WTC11 (cell line): ENCODE results near the gene DRAXIN. TPM values are rescaled to one million over a fixed set of nuclear protein-coding genes. Genes with fewer than 3 reads are reported as not detected.

ENCODE experiments used
- ATAC-seq: fragments of 200-7000 bp; cut with Tn5 transposase; 2 replicates; pipeline ENCODE4 v1.10.0; 2021; ENCODE audit warnings: mild to moderate bottlenecking, moderate library complexity
- CTCF ChIA-PET: fragments of 300-600 bp; sonication (Branson Sonifier 250); formaldehyde crosslinking; loops from one replicate; lab custom pipeline; 2021; ENCODE audit warnings: antibody characterized with exemption; lab: Charles Lee
- POLR2A ChIA-PET: fragments of 350-600 bp; sonication (Branson Sonifier 250); formaldehyde crosslinking; loops from one replicate; lab custom pipeline; 2021; ENCODE audit warnings: antibody characterized with exemption; lab: Charles Lee
- DNase-seq: peaks from one replicate; pipeline ENCODE4 v3.0.0; 2021; ENCODE audit warnings: low spot score
- H3K27ac Mint-ChIP-seq: 2 replicates; pipeline ENCODE4 v1.8.0; 2021; ENCODE audit warnings: mixed read lengths
- H3K27me3 Mint-ChIP-seq: 2 replicates; pipeline ENCODE4 v1.8.0; 2021; ENCODE audit warnings: low read depth, mild to moderate bottlenecking, moderate library complexity, mixed read lengths
- H3K36me3 Mint-ChIP-seq: 2 replicates; pipeline ENCODE4 v1.8.0; 2021; ENCODE audit warnings: mixed read lengths
- H3K4me1 Mint-ChIP-seq: 2 replicates; pipeline ENCODE4 v1.8.0; 2022; ENCODE audit warnings: mixed read lengths
- H3K4me3 Mint-ChIP-seq: 2 replicates; pipeline ENCODE4 v1.8.0; 2021; ENCODE audit warnings: mild to moderate bottlenecking, moderate library complexity, mixed read lengths
- H3K9me3 Mint-ChIP-seq: 2 replicates; pipeline ENCODE4 v1.8.0; 2021; ENCODE audit warnings: mixed read lengths
- EMX1 ChIP-seq: fragments of 250-450 bp; sonication (Bioruptor Pico); IDR thresholded peaks from 2 replicates; pipeline ENCODE4 v1.8.0; 2021; ENCODE audit warnings: mild to moderate bottlenecking
- ESRRA ChIP-seq: sonication (generic); formaldehyde crosslinking; IDR thresholded peaks from 2 replicates; pipeline ENCODE4 v1.8.1; 2022; ENCODE audit warnings: mild to moderate bottlenecking, missing genetic modification reagents, borderline replicate concordance
- GRHL2 ChIP-seq: fragments of 250-450 bp; sonication (Bioruptor Pico); IDR thresholded peaks from 2 replicates; pipeline ENCODE4 v1.8.0; 2022; ENCODE audit warnings: mild to moderate bottlenecking, moderate library complexity; ENCODE audit not compliant: insufficient replicate concordance, severe bottlenecking
- MYBL2 ChIP-seq: sonication (generic); formaldehyde crosslinking; IDR thresholded peaks from 2 replicates; pipeline ENCODE4 v1.8.1; 2023; ENCODE audit warnings: mild to moderate bottlenecking, moderate library complexity, missing genetic modification reagents
- NR1H2 ChIP-seq: sonication (generic); formaldehyde crosslinking; IDR thresholded peaks from 2 replicates; pipeline ENCODE4 v1.9.0; 2021; ENCODE audit warnings: mild to moderate bottlenecking, moderate library complexity, missing genetic modification reagents
- RORB ChIP-seq: fragments of 250-450 bp; sonication (Bioruptor Pico); IDR thresholded peaks from 2 replicates; pipeline ENCODE4 v1.9.0; 2021; ENCODE audit warnings: mild to moderate bottlenecking
- SMAD3 ChIP-seq: sonication (generic); formaldehyde crosslinking; IDR thresholded peaks from 2 replicates; pipeline ENCODE4 v1.8.0; 2022; ENCODE audit warnings: missing genetic modification reagents, mild to moderate bottlenecking, borderline replicate concordance
- SP1 ChIP-seq: sonication (generic); formaldehyde crosslinking; conservative IDR thresholded peaks from 2 replicates; pipeline ENCODE4 v1.8.1; 2022; ENCODE audit warnings: missing genetic modification reagents
- TCF7 ChIP-seq: sonication (generic); formaldehyde crosslinking; IDR thresholded peaks from 2 replicates; pipeline ENCODE4 v1.8.0; 2022; ENCODE audit warnings: mild to moderate bottlenecking, low read depth, missing genetic modification reagents, moderate library complexity
- ZNF232 ChIP-seq: sonication (generic); formaldehyde crosslinking; IDR thresholded peaks from 2 replicates; pipeline ENCODE4 v1.8.0; 2022; ENCODE audit warnings: mild to moderate bottlenecking, missing genetic modification reagents
- ZNF263 ChIP-seq: sonication (generic); formaldehyde crosslinking; IDR thresholded peaks from 2 replicates; pipeline ENCODE4 v1.8.1; 2022; ENCODE audit warnings: low read depth, mild to moderate bottlenecking, moderate library complexity, missing genetic modification reagents
- ZNF317 ChIP-seq: sonication (generic); formaldehyde crosslinking; IDR thresholded peaks from 2 replicates; pipeline ENCODE4 v1.8.1; 2023; ENCODE audit warnings: low read depth, mild to moderate bottlenecking, moderate library complexity, missing genetic modification reagents, borderline replicate concordance
- ZNF396 ChIP-seq: fragments of 250-450 bp; sonication (Bioruptor Pico); IDR thresholded peaks from 2 replicates; pipeline ENCODE4 v1.8.0; 2021; ENCODE audit warnings: mild to moderate bottlenecking, moderate library complexity, borderline replicate concordance
- ZNF532 ChIP-seq: fragments of 250-450 bp; sonication (Bioruptor Pico); IDR thresholded peaks from 2 replicates; pipeline ENCODE4 v1.9.0; 2021; ENCODE audit warnings: mild to moderate bottlenecking, borderline replicate concordance
- ZNF671 ChIP-seq: fragments of 250-450 bp; sonication (Bioruptor Pico); IDR thresholded peaks from 2 replicates; pipeline ENCODE4 v1.8.0; 2021; ENCODE audit warnings: mild to moderate bottlenecking
- total RNA-seq: library from RNA; stranded (reverse); gene quantifications from 3 replicates; pipeline ENCODE4 v1.2.3, GENCODE V29; 2021
- TF ChIP-seq, protein P1 (sequence below): sonication (generic); formaldehyde crosslinking; IDR thresholded peaks from 2 replicates; pipeline ENCODE4 v1.8.1; 2022; ENCODE audit warnings: mild to moderate bottlenecking, missing genetic modification reagents, moderate library complexity, borderline replicate concordance
- TF ChIP-seq, protein P2 (sequence below): fragments of 250-450 bp; sonication (Bioruptor Pico); conservative IDR thresholded peaks from 2 replicates; pipeline ENCODE4 v1.9.0; 2021; ENCODE audit warnings: mild to moderate bottlenecking
- TF ChIP-seq, protein P3 (sequence below): sonication (generic); formaldehyde crosslinking; IDR thresholded peaks from 2 replicates; pipeline ENCODE4 v1.8.1; 2023; ENCODE audit warnings: mild to moderate bottlenecking, moderate library complexity, missing genetic modification reagents
- TF ChIP-seq, protein P4 (sequence below): sonication (generic); formaldehyde crosslinking; IDR thresholded peaks from 2 replicates; pipeline ENCODE4 v1.8.1; 2023; ENCODE audit warnings: mild to moderate bottlenecking, missing genetic modification reagents
- TF ChIP-seq, protein P5 (sequence below): sonication (generic); formaldehyde crosslinking; IDR thresholded peaks from 2 replicates; pipeline ENCODE4 v1.8.0; 2022; ENCODE audit warnings: mild to moderate bottlenecking, missing genetic modification reagents
- TF ChIP-seq, protein P6 (sequence below): sonication (generic); formaldehyde crosslinking; conservative IDR thresholded peaks from 2 replicates; pipeline ENCODE4 v1.8.1; 2022; ENCODE audit warnings: mild to moderate bottlenecking, missing genetic modification reagents

DRAXIN gene
- total RNA-seq, 1 experiment from 2014 or later, result 12.0 TPM

DNA sequence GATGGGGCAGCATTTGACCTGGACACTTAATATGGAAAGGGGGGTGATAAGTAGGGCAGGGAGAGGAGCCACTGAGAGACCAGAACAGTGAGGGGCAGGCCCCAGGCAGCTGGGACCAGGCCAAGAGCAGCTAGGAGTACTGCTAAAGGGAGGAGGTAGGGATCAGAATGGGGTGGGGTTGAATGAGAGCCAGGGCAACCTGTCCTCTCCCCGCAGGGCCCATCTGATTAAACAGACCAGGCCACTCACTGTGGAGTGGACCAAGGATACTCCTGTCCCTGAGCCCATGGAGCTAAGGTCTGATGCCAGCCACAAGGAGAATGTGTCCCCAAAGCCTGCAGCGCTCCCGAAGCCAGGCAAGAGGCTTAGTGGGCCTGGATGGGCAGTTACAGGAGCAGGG is 72.6 kb downstream of the DRAXIN start:
- Mint-ChIP-seq H3K27ac (no peak overlapping the region), H3K9me3 (no peaks in the 10 kb centered on the region), H3K4me1 (peaks cover 10% of the 10 kb centered on the region), H3K27me3 (peaks cover 44% of the 10 kb centered on the region), H3K4me3 (no peak overlapping the region)
- POLR2A ChIA-PET, result no interaction called here
- no peak for DNase-seq
- CTCF ChIA-PET, result interaction anchor here (7.1 kb wide), 1 partner anchor 20 kb away, joined by 41 read pairs; no protein-coding TSS in a partner anchor
- TF ChIP-seq, protein P1, sequence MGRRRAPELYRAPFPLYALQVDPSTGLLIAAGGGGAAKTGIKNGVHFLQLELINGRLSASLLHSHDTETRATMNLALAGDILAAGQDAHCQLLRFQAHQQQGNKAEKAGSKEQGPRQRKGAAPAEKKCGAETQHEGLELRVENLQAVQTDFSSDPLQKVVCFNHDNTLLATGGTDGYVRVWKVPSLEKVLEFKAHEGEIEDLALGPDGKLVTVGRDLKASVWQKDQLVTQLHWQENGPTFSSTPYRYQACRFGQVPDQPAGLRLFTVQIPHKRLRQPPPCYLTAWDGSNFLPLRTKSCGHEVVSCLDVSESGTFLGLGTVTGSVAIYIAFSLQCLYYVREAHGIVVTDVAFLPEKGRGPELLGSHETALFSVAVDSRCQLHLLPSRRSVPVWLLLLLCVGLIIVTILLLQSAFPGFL, result no peak
- TF ChIP-seq TCF7 (CRISPR knock-in tag), result no peak
- TF ChIP-seq ZNF317 (CRISPR knock-in tag), result no peak
- TF ChIP-seq ZNF671 (CRISPR knock-in tag), result no peak
- TF ChIP-seq, protein P2, sequence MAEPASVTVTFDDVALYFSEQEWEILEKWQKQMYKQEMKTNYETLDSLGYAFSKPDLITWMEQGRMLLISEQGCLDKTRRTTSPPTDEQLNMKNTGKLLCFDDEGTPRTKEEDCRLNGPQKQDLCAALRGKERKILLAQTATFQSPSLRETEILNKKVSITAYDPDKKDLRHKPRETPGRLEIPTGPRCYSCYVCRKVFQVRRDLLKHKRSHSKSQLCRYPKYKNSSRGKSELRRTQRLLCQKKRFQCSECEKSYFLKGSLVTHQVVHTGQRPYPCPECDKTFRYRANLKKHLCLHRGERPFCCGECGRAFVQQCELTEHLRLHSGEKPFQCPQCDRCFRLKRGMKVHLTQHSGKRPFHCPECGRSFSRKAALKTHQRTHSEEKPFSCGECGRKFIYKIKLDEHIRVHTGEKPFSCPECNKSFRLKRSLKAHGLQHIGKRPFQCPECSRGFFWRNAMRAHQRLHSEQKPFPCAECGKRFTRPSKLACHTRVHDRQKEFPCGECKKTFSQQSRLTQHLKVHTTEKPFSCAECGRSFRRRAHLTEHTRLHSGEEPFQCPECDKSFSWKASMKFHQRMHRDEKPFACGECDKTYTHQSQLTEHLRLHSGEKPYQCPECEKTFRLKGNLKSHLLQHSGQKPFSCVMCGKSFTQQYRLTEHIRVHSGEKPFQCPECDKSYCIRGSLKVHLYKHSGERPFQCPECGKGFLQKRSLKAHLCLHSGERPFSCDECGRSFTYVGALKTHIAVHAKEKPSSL (CRISPR knock-in tag), result no peak
- no peak for TF ChIP-seq ZNF396 (CRISPR knock-in tag)
- TF ChIP-seq ZNF263 (CRISPR knock-in tag), result no peak
- TF ChIP-seq, protein P3, sequence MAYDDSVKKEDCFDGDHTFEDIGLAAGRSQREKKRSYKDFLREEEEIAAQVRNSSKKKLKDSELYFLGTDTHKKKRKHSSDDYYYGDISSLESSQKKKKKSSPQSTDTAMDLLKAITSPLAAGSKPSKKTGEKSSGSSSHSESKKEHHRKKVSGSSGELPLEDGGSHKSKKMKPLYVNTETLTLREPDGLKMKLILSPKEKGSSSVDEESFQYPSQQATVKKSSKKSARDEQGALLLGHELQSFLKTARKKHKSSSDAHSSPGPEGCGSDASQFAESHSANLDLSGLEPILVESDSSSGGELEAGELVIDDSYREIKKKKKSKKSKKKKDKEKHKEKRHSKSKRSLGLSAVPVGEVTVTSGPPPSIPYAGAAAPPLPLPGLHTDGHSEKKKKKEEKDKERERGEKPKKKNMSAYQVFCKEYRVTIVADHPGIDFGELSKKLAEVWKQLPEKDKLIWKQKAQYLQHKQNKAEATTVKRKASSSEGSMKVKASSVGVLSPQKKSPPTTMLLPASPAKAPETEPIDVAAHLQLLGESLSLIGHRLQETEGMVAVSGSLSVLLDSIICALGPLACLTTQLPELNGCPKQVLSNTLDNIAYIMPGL (CRISPR knock-in tag), result no peak
- TF ChIP-seq, all 79 proteins: peak for 0
- ATAC-seq, result no peak
- no peaks in the 10 kb centered on the region for H3K36me3 Mint-ChIP-seq

DNA sequence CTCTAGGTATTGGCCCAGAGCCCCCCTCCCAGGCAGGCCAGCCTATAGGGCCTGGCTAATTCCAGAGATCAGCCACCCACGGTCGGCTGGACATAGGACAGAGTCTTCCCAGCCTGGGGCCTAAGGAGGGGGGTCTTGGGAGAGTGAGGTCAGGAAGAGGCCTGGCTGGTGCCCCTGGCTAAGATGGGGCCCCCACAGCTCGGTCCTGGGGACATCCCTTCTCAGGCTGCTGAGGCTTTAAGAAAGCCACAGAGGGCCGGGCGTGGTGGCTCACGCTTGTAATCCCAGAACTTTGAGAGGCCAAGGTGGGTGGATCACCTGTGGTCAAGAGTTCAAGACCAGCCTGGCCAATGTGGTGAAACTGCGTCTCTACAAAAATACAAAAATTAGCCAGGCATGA is 73.0 kb downstream of the DRAXIN start:
- no peak overlapping the region for H3K4me3 Mint-ChIP-seq
- DNase-seq (no peak), ATAC-seq (no peak)
- H3K27ac Mint-ChIP-seq, result no peak overlapping the region
- H3K36me3 Mint-ChIP-seq, result no peaks in the 10 kb centered on the region
- ChIA-PET CTCF (interaction anchor here (1.0 to 7.1 kb wide), 2 partner anchors 20 to 53 kb away, joined by 4 to 41 read pairs; no protein-coding TSS in a partner anchor), POLR2A (no interaction called here)
- H3K27me3 Mint-ChIP-seq, result peaks cover 41% of the 10 kb centered on the region
- H3K4me1 Mint-ChIP-seq, result peaks cover 10% of the 10 kb centered on the region
- no peaks in the 10 kb centered on the region for H3K9me3 Mint-ChIP-seq
- TF ChIP-seq ZNF232 (CRISPR knock-in tag), result no peak
- TF ChIP-seq, protein P4, sequence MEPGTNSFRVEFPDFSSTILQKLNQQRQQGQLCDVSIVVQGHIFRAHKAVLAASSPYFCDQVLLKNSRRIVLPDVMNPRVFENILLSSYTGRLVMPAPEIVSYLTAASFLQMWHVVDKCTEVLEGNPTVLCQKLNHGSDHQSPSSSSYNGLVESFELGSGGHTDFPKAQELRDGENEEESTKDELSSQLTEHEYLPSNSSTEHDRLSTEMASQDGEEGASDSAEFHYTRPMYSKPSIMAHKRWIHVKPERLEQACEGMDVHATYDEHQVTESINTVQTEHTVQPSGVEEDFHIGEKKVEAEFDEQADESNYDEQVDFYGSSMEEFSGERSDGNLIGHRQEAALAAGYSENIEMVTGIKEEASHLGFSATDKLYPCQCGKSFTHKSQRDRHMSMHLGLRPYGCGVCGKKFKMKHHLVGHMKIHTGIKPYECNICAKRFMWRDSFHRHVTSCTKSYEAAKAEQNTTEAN (CRISPR knock-in tag), result no peak
- TF ChIP-seq, protein P3 (CRISPR knock-in tag), result no peak
- no peak for TF ChIP-seq ESRRA (CRISPR knock-in tag)
- TF ChIP-seq GRHL2 (CRISPR knock-in tag), result no peak
- TF ChIP-seq, protein P5, sequence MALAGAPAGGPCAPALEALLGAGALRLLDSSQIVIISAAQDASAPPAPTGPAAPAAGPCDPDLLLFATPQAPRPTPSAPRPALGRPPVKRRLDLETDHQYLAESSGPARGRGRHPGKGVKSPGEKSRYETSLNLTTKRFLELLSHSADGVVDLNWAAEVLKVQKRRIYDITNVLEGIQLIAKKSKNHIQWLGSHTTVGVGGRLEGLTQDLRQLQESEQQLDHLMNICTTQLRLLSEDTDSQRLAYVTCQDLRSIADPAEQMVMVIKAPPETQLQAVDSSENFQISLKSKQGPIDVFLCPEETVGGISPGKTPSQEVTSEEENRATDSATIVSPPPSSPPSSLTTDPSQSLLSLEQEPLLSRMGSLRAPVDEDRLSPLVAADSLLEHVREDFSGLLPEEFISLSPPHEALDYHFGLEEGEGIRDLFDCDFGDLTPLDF (CRISPR knock-in tag), result no peak
- no peak for TF ChIP-seq NR1H2 (CRISPR knock-in tag)
- no peak for TF ChIP-seq MYBL2
- no peak for TF ChIP-seq RORB (CRISPR knock-in tag)
- no peak for TF ChIP-seq SMAD3
- TF ChIP-seq EMX1, result no peak
- TF ChIP-seq SP1 (CRISPR knock-in tag), result no peak
- TF ChIP-seq, protein P6, sequence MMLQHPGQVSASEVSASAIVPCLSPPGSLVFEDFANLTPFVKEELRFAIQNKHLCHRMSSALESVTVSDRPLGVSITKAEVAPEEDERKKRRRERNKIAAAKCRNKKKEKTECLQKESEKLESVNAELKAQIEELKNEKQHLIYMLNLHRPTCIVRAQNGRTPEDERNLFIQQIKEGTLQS (CRISPR knock-in tag), result no peak
- TF ChIP-seq ZNF532 (CRISPR knock-in tag), result no peak
